ENCODE data around the gene B3GALT2.

Gene B3GALT2

DNA sequence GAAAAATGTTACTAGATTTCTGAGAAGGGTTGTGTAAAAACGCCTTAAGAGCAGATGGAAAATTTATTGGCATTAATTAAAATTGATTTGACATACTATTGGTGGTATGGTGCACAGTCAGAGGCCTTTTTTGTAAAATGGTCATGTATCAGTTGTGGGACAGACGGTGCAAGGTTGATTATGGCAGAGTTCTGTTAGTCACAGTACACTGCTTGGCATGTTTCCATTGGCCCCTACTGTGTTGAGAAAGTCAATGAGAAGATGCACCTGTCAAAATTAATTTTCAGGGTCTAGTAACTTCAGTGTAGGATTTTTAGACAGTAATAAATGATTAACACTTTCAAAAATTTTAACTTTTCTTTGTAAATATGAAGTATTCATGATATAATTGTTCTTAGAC, 4.4 kb downstream of the B3GALT2 start:
- no peak for DNase-seq (ENCODE audit: low read depth)

DNA sequence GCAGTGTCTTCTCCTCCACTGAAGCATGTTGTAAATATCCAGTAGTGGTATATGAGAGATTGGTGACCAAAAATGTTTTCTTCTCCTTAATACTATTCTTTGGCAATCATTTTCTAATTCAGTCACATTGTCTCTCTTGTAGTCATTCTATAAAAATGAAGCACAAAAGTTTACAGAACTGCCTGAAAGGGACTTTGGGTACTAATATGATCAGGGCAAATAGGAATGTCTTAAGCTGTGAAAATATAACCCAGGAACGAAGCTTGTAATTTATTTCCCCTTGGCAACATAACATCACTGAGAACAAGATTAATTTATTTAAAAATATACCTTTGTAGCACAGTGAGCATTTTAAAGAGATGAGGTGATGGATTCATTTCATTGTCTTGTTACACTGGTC, 4.9 kb downstream of the B3GALT2 start:
- no peak for DNase-seq (ENCODE audit: low read depth)

DNA sequence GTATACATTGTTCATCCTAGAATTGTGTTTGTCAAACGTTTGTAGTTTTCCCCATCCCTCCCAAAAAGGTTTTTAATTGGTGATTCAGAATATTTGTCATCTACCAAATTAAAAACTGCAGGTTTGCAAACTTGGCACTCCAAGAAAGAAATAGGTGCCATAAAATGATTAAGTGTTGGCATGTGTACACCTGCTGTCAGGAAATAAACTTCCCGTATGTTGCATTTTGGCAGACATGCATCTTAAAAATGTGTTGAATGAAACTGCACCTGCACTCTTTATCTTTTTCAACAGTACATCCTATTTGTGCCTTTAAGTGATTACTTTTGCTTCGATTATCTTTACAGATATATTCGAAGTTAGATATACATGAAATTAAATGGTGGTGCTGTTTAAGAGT, 7.3 kb downstream of the B3GALT2 start:
- no peak for DNase-seq (ENCODE audit: low read depth)

DNA sequence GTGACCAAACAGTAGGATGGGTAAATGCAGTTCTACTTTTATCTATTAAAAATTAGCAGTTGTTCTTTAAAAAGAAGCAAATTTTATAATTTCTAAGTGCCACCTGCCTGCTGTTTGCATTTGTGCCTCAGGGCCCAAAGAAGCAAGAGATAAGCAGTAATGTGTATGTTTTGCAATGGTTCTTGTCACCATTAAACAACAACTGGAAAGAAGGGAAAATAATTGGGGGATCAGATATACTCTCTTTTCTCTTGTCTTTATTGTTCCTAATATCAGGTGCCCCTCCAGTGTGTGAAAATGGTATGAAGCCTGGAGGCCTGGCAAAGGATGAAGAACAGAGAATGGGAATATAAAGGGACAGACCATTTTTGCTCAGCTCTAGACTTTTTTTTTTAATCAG, 9.6 kb downstream of the B3GALT2 start:
- no peak for DNase-seq (ENCODE audit: low read depth)

DNA sequence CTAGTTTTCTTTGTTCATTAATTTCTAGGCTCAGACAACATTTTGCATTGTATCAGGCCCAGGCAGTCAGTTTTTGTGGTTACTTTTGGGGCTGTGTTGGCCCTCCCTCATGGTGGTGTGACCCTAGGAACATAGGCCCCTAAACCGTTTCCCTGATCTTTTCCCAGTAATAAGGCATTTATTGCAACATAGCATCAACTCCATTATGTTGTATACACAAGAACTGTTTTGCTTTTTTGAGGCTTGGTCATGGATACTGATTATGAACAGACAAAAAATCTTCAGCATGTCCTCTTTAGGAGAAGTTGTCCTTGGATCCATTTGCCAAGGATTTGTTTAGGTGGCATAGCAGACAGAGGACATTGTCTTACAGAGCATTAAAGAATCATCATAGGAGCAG, 10.3 kb downstream of the B3GALT2 start:
- DNase-seq (ENCODE audit: low read depth) = no peak

DNA sequence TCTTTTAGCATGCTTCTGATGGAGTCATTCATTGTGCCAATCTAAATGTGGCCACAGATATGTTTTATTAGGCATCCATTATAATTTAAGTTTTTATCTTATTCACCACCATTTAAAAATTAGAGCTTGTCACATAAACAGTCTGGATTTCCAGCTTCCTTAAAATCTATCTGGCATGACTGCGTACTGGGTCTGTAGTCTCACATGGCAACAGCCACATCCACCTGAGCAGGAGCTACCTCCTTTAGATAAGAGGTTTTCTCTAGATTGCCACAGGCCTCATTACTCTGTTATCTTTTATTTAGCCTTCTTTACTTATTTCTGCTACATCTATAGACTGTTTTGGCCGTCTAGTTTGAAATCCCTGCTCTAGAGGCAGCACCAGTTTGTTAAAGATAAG, 29.1 kb downstream of the B3GALT2 start:
- no peak for DNase-seq (ENCODE audit: low read depth)

DNA sequence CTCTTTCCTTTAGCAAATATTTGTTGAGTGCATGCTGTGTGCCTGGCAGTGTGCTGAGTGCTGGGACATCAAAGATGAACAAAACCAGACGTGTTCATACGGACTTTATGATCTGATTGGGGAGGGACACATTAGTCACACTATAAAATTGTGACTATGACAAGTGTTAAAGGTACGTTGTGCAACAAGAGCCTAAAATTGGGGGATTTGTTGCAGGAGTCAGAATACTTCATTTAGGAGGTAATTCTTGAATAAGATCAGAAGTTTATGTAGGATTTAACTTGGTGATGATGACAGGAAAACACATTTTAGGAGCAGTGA, 29.6 kb downstream of the B3GALT2 start:
- no peak for DNase-seq (ENCODE audit: low read depth)

DNA sequence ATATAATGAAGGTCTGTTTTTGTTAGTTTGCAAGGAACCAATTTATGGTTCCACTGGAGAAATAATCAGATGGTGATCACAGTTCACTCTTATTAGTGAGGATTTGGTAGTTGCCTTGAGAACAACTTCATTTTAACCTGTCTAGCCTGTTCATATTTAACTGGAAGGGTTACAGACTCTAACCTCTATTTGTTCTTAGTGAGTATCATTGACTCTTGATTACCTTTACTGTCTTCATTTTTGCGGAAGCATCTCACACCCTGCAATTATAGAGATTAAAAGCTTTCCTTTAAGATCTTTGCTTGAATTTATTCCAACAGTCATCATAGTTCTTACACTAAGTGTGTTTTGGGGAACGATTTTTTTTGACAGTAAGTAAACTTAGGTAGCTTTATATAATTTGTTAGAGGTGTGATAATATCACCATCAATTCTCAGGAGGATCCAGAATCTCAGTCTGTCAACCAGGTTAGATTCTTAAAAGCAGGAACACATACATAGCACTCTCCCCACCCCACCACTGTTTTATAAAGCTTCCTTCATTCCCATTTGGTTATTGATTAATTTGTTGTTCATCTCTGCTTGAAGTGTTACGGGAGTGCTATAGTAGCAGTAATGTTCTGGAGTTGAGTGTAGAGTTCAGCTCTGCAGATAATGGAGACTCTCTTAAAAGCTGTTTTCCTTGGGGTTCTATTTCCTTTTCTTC, 30.1 kb downstream of the B3GALT2 start:
- DNase-seq (ENCODE audit: low read depth) = no peak

DNA sequence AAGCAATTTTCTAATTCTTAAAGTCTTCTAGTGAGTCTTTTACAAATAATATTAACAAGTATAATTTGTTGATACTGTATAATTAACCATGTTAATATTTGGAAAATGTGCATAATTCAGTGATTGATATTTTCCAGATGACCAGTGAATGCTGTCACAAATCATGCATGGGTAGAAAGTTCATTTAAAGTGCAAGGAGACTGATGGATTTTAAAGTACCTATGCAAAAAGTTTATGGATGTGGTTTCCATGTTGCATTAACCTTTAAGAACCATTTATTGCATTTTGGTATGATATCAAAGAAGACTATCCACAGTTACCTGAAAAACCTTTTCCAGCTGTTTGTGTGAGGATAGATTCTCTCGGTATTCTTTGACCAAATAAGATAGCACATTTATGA, 41.4 kb downstream of the B3GALT2 start:
- no peak for DNase-seq (ENCODE audit: low read depth)

DNA sequence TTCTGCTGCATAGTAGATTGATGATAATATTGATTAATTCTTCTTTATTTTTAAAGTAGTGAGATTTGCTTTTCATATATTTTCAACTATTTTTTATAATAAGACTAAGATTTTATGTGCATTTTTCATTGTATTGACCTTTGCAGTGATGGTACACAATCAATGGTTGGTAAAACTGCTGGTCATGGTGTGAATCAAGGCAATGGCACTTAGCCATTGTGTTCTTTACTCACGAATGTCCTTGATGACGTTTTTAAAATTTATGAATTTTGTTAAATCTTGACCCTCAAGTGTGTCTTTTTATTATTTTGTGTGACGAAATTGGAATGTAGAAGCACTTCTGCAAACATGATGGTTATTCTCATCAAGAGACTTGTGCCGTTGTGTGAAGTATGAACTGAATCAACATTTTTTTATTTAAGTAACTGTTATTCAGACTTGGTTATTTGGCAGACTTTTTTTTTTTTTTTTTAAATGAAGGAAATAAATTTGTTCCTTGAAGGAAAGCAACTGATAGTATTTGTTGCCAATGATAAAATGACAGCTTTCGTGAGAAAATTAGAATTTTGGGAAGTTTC, 42.0 kb downstream of the B3GALT2 start:
- DNase-seq (ENCODE audit: low read depth) = no peak

DNA sequence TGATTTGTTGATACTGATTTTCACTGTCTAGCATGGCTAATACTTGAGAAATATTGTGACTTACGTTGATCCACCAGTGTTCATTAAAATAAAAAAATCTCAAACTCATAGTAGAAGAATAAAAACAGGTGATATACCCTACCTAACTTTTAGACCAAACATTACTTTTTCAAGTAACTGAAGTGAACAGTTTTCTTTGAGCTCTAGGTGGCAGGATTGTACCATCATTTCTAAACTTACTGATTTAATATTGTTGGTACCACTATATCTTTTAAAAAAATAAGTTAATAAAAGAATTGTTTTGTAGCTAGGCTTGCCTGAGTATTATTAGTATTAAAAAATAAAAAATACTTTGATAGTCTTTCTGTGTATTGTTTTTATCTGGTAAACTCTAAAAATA, 43.1 kb downstream of the B3GALT2 start:
- DNase-seq (ENCODE audit: low read depth) = no peak

DNA sequence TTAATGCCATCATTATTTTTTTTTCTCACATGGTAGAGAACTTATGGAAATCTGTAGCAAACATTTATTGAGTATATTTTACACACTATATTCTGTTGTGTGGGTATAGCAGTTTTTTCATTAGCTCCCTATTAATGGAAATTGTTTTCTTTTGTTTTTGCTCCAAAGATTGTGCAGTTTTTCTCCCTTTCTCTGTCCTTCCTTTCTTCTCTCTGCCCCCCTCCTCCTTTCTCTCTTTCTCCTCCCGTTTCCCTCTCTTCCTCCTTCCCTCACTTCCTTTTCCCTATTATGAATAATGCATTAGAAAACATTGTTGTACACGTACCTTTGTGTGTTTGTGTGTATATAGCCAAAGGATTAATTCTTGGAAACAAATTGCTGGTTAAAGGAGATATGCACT, 44.0 kb downstream of the B3GALT2 start:
- no peak for DNase-seq (ENCODE audit: low read depth)

DNA sequence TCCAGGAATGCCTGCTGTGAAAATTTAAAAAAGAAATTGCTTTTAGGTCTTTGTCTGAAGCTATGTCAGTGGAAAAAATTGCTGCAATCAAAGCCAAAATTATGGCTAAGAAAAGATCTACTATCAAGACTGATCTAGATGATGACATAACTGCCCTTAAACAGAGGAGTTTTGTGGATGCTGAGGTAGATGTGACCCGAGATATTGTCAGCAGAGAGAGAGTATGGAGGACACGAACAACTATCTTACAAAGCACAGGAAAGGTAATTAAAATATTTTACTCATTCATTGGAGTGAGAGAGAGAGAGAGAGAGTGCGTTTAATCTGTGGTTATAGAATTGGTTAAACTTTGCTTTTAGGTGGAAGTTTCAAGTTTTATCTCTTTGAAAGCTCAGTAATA, 44.6 kb downstream of the B3GALT2 start:
- no peak for DNase-seq (ENCODE audit: low read depth)

DNA sequence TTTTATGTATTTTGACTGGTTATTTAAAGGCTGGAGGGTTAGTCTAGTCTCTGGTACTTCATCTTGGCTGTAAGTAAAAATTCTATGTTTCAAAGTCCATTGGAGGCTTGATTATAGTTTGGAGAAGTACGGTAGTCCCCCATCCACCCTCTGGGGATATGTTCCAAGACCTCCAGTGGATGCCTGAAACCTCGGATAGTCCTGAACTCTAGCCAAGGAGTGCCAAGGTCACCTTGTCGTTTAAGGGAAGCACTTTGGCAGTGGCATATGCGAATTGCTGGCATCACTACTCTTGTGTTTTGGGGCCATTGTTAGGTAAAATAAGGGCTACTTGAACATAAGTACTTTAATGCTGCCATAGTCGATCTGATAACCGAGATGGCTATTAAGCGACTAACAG, 46.2 kb downstream of the B3GALT2 start:
- DNase-seq (ENCODE audit: low read depth) = no peak

DNA sequence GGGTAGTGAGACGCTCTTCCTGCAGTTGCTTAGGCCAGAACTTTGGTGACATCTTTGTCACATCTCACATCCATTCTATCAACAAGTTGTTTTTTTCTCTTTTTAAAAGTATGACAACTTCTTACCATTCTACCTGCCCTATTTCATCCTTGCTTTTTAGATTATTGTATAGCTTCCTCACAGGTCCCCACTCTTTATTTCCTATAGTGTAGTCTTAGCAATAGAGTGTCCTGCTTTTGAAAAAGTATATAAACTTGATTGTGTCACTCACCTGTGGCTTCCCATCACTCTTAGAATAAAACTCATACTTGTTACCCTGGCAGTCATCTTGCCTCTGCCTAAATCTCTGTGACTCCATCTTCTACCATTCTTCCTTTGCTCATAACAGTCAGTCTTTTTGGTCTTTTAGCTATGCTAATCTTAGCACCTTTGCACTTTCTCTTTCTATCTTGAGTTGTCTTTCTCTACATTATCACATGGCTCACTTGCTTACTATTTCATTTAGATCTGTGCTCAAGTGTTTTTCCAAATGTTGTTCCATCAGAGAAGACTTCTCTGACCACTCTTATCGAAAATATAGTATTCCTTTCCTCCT, 55.0 kb downstream of the B3GALT2 start:
- DNase-seq (ENCODE audit: low read depth) = no peak
